ENCODE results near the gene RARB.

DNA sequence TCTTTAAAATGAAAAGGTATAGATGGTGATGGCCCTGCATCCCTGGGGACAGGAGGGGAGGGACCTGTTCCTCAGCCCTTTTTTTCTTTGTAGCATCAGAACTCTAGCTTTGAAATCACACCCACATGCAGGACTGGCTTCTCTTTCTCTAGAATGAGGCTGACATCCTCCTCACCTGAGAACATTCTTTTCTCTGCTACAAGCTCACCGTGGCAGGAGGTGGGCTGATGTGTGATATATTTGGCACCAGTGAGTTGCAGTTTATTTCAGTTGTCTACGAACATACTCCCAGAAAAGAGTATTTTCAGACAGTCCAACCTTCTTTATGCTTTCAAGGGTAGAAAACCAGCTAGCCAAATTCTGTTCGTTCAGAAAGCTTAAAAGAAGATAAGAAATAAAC, 43.6 kb upstream of the RARB start:
- TF ChIP-seq, protein P1, sequence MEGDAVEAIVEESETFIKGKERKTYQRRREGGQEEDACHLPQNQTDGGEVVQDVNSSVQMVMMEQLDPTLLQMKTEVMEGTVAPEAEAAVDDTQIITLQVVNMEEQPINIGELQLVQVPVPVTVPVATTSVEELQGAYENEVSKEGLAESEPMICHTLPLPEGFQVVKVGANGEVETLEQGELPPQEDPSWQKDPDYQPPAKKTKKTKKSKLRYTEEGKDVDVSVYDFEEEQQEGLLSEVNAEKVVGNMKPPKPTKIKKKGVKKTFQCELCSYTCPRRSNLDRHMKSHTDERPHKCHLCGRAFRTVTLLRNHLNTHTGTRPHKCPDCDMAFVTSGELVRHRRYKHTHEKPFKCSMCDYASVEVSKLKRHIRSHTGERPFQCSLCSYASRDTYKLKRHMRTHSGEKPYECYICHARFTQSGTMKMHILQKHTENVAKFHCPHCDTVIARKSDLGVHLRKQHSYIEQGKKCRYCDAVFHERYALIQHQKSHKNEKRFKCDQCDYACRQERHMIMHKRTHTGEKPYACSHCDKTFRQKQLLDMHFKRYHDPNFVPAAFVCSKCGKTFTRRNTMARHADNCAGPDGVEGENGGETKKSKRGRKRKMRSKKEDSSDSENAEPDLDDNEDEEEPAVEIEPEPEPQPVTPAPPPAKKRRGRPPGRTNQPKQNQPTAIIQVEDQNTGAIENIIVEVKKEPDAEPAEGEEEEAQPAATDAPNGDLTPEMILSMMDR (IDR thresholded peaks at IDR 0.05; ENCODE audit: poor library complexity, severe bottlenecking) = no peak
- TF ChIP-seq TAF1 (IDR thresholded peaks at IDR 0.05; ENCODE audit: low read depth) = no peak
- no peak for TF ChIP-seq POLR2AphosphoS5 (IDR thresholded peaks at IDR 0.05)
- no peak for TF ChIP-seq EZH2 (IDR thresholded peaks at IDR 0.05; ENCODE audit: borderline replicate concordance, insufficient read depth, low read length, poor library complexity, severe bottlenecking)
- TF ChIP-seq, protein P2, sequence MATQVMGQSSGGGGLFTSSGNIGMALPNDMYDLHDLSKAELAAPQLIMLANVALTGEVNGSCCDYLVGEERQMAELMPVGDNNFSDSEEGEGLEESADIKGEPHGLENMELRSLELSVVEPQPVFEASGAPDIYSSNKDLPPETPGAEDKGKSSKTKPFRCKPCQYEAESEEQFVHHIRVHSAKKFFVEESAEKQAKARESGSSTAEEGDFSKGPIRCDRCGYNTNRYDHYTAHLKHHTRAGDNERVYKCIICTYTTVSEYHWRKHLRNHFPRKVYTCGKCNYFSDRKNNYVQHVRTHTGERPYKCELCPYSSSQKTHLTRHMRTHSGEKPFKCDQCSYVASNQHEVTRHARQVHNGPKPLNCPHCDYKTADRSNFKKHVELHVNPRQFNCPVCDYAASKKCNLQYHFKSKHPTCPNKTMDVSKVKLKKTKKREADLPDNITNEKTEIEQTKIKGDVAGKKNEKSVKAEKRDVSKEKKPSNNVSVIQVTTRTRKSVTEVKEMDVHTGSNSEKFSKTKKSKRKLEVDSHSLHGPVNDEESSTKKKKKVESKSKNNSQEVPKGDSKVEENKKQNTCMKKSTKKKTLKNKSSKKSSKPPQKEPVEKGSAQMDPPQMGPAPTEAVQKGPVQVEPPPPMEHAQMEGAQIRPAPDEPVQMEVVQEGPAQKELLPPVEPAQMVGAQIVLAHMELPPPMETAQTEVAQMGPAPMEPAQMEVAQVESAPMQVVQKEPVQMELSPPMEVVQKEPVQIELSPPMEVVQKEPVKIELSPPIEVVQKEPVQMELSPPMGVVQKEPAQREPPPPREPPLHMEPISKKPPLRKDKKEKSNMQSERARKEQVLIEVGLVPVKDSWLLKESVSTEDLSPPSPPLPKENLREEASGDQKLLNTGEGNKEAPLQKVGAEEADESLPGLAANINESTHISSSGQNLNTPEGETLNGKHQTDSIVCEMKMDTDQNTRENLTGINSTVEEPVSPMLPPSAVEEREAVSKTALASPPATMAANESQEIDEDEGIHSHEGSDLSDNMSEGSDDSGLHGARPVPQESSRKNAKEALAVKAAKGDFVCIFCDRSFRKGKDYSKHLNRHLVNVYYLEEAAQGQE (IDR thresholded peaks at IDR 0.05; ENCODE audit: borderline replicate concordance) = no peak

All from neural cell (in vitro differentiated cells).